ENCODE data around the gene KCNQ1. TPM values are rescaled to one million over a fixed set of nuclear protein-coding genes. Genes with fewer than 3 reads are reported as not detected.

Gene KCNQ1
- total RNA-seq, 4 donors from 2014 or later = 0.89 to 2.2 (median 1.3) TPM

DNA sequence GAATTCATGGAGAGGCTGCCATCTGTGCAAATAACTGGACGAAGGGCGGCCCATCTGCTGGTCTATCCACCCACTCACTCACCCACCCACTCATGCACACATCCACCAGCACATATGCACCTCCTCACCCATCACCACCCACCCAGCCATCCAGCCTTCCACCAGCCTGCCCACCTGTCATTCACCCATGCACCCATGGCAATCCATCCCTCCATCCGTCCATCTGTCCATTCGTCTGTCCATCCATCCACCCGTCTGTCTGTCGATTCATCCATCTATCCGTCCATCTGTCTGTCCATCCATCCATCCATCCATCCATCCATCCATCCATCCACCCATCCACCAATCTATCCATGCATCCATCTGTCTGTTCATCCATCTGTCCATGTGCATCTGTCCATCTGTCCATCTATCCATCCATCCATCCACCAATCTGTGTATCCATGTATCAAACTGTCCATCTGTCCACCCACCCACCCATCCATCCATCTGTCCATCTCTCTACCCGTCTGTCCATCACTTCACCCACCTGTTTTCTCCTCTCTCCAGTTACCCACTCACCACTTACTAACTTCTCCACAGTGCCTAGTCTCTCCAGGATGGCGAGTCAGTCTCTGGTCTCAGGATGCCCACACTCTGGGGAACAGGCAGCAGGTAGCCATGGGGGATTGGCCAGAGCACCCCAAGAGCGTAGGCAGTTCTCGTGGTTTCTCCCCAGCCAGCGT lies 9.4 kb upstream of the KCNQ1 start:
- 89% methylated on average over 12 of the region's 12 CpGs for whole genome bisulfite sequencing
- peak in 1 of 2 donors; percentile 20 for DNase-seq (ENCODE audit: low spot score in 2 of 2)
- Histone ChIP-seq H3K4me1 (no peaks in the 10 kb centered on the region), H3K4me3 (no peak overlapping the region), H3K27me3 (peaks cover 18% of the 10 kb centered on the region), H3K27ac (no peak overlapping the region), H3K9me3 (no peaks in the 10 kb centered on the region), H3K36me3 (no peaks in the 10 kb centered on the region)
- TF ChIP-seq POLR2AphosphoS5 (IDR thresholded peaks at IDR 0.05) (no peak), EP300 (IDR thresholded peaks at IDR 0.05) (no peak), POLR2A (IDR thresholded peaks at IDR 0.05) (no peak)
- TF ChIP-seq, protein P1, sequence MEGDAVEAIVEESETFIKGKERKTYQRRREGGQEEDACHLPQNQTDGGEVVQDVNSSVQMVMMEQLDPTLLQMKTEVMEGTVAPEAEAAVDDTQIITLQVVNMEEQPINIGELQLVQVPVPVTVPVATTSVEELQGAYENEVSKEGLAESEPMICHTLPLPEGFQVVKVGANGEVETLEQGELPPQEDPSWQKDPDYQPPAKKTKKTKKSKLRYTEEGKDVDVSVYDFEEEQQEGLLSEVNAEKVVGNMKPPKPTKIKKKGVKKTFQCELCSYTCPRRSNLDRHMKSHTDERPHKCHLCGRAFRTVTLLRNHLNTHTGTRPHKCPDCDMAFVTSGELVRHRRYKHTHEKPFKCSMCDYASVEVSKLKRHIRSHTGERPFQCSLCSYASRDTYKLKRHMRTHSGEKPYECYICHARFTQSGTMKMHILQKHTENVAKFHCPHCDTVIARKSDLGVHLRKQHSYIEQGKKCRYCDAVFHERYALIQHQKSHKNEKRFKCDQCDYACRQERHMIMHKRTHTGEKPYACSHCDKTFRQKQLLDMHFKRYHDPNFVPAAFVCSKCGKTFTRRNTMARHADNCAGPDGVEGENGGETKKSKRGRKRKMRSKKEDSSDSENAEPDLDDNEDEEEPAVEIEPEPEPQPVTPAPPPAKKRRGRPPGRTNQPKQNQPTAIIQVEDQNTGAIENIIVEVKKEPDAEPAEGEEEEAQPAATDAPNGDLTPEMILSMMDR (IDR thresholded peaks at IDR 0.05) = no peak

DNA sequence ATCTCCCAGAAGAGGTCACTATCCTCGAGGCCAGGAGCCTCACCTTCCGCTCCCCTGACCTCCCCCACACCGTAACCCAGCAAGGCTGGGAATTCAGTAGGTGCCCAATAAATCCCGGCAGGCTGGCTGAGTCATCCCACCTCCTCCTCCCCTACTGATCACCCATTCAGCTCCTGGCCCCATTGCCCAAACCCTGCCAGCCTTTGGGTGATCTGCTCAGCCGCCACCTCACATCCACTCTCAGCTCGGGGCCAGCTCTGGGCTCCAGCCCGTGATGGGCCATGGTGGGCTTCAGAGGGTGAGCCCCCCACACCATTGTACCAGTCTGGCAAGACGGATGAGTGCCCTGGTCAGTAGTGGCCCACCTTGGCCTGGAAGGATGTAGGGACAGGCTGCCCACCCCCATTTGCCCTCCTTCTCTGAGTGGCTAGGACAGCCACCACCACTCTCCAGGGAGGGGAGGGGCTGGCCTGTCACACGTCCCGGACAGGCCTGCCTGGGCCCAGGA lies 8.7 kb upstream of the KCNQ1 start:
- Histone ChIP-seq H3K4me1 (no peaks in the 10 kb centered on the region), H3K36me3 (no peaks in the 10 kb centered on the region), H3K9me3 (no peaks in the 10 kb centered on the region), H3K27me3 (peaks cover 23% of the 10 kb centered on the region), H3K27ac (no peak overlapping the region), H3K4me3 (no peak overlapping the region)
- WGBS = 84% methylated on average over 7 of the region's 10 CpGs
- peak in 1 of 2 donors; percentile 48 for DNase-seq (ENCODE audit: low spot score in 2 of 2)
- TF ChIP-seq EP300 (IDR thresholded peaks at IDR 0.05) (no peak), POLR2A (IDR thresholded peaks at IDR 0.05) (no peak), POLR2AphosphoS5 (IDR thresholded peaks at IDR 0.05) (no peak)

DNA sequence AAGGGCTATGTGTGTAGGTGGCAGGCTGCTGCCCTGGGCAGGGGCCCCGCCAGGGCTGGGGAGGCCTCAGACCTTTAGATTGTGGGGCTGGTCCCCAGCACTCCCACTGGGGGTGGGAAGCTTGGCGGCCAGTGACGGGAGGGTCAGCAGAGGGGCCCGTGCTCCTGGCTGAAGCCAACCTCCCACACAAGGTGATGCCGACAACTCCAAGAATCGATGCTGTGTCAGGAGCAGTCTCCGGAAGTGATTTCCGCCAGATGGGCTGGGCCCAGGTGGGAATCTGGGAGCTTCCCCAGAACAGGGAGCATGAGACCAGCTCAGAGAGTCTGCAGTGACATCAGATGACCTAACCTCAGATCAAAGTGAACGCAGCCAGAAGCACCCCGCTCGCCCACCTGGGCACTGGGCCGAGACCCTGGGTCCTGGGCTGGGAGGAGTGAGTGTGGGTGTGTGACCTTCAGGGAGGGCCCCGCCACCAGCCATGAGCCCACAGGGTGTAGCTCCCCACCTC lies 8.2 kb upstream of the KCNQ1 start:
- peak in 1 of 2 donors; percentile 59 for DNase-seq (ENCODE audit: low spot score in 2 of 2)

DNA sequence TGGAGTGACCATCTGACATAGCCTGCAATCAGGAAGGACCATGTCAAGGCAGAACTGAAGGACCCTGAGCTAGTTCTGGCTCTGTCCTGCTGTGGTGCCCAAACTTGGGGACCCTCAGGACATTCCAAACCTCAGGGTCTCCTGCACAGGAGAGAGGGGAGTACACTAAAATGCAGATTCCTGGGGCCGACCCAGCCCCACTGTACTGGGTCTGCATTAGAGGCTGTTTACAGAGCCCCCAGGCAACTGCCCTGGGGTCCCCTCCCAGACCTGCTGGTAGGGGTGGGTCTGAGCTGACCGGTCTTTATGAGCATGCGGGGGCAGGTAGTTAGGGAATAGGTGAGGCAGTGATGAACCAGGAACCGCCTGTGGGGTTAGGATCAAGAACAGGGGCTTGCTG lies 7.3 kb upstream of the KCNQ1 start:
- Histone ChIP-seq H3K36me3 (no peaks in the 10 kb centered on the region), H3K4me3 (no peak overlapping the region), H3K27me3 (peaks cover 29% of the 10 kb centered on the region), H3K9me3 (no peaks in the 10 kb centered on the region), H3K4me1 (no peaks in the 10 kb centered on the region), H3K27ac (no peak overlapping the region)
- WGBS = 89% methylated on average over 4 of the region's 4 CpGs
- DNase-seq (ENCODE audit: low spot score in 2 of 2) = peak in 1 of 2 donors; percentile 21
- no peak for TF ChIP-seq EP300 (IDR thresholded peaks at IDR 0.05)
- TF ChIP-seq, protein P1 (IDR thresholded peaks at IDR 0.05) = no peak
- TF ChIP-seq POLR2A (IDR thresholded peaks at IDR 0.05) = no peak
- no peak for TF ChIP-seq POLR2AphosphoS5 (IDR thresholded peaks at IDR 0.05)

More for the DNA sequence above, 8.2 kb upstream of the KCNQ1 start:
- H3K36me3 ChIP-seq = no peaks in the 10 kb centered on the region
- H3K27ac ChIP-seq = no peak overlapping the region
- TF ChIP-seq POLR2AphosphoS5 (IDR thresholded peaks at IDR 0.05) (no peak), POLR2A (IDR thresholded peaks at IDR 0.05) (no peak)
- H3K4me1 ChIP-seq = no peaks in the 10 kb centered on the region
- WGBS = no CpG with 5 or more reads among the region's 13 CpGs
- H3K27me3 ChIP-seq = peaks cover 28% of the 10 kb centered on the region
- no peak overlapping the region for H3K4me3 ChIP-seq
- H3K9me3 ChIP-seq = no peaks in the 10 kb centered on the region

DNA sequence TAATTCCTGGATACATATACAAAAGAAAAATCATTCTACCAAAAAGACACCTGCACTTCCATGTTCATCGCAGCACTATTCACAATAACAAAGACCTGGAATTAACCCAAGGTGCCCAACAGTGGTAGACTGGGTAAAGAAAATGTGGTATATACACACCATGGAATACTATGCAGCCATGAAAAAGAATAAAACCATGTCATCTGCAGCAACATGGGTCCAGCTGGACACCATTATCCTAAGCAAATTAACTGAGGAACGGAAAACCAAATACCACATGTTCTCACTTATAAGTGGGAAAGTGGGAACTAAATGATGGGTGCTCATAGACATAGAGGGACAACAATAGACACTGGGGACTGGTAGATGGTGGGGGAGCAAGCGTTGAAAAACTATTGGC lies 5.0 kb upstream of the KCNQ1 start:
- no peak overlapping the region for H3K4me3 ChIP-seq
- no peak for TF ChIP-seq POLR2A (IDR thresholded peaks at IDR 0.05)
- TF ChIP-seq POLR2AphosphoS5 (IDR thresholded peaks at IDR 0.05) = no peak
- no peak for TF ChIP-seq EP300 (IDR thresholded peaks at IDR 0.05)
- TF ChIP-seq, protein P1 (IDR thresholded peaks at IDR 0.05) = no peak
- no peaks in the 10 kb centered on the region for H3K36me3 ChIP-seq
- H3K27ac ChIP-seq = no peak overlapping the region
- WGBS = 92% methylated on average over 3 of the region's 3 CpGs
- DNase-seq (ENCODE audit: low spot score in 2 of 2) = no peak
- H3K27me3 ChIP-seq = peaks cover 40% of the 10 kb centered on the region
- no peaks in the 10 kb centered on the region for H3K9me3 ChIP-seq
- H3K4me1 ChIP-seq = peaks cover 8% of the 10 kb centered on the region

DNA sequence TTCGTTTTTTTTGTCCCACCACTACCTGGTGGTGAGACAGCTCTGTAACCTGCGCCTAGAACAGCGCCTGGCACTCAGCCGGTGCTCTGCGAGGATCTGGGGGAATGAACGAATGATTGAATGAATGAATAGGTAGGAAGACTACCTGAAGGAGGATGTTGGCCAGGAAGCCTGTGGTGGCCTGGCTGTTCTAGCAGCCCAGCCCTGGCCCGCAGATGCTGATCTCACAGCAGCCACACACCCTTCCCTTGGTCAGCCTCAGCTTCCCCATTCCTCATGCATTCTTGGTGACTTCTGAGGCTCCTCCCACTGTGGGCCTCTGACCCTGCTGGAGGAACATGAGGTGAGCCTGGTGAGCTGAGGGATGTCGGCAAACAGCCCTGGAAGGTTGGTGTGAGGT lies 4.2 kb upstream of the KCNQ1 start:
- Histone ChIP-seq H3K4me1 (peaks cover 15% of the 10 kb centered on the region), H3K9me3 (no peaks in the 10 kb centered on the region), H3K36me3 (no peaks in the 10 kb centered on the region), H3K27ac (no peak overlapping the region), H3K4me3 (no peak overlapping the region), H3K27me3 (peaks cover 49% of the 10 kb centered on the region)
- WGBS = 72% methylated on average over 8 of the region's 8 CpGs
- peak in 1 of 2 donors; percentile 46 for DNase-seq (ENCODE audit: low spot score in 2 of 2)
- TF ChIP-seq, protein P1 (IDR thresholded peaks at IDR 0.05) = no peak
